Panc1 (cell line): Measurements from ENCODE around the gene PTRH2.

Source experiments
- CTCF ChIP-seq: fragments of 450-650 bp; IDR thresholded peaks from 2 replicates; pipeline ENCODE4 v1.5.1; 2017; ENCODE audit warnings: mild to moderate bottlenecking
- POLR2AphosphoS5 ChIP-seq: IDR thresholded peaks from 2 replicates; pipeline ENCODE4 v1.6.1; 2012; ENCODE audit warnings: mild to moderate bottlenecking, low read depth, low read length, moderate library complexity
- SIN3A ChIP-seq: IDR thresholded peaks from 2 replicates; pipeline ENCODE4 v1.6.1; 2012; ENCODE audit warnings: low read depth, mild to moderate bottlenecking, low read length, moderate library complexity, borderline replicate concordance; ENCODE audit not compliant: insufficient read depth
- TCF7L2 ChIP-seq: IDR thresholded peaks from 2 replicates; pipeline ENCODE4 v1.6.1; 2011; ENCODE audit warnings: mild to moderate bottlenecking, low read depth, low read length, inconsistent platforms

GRCh38 chr17:59684967-59685366 lies 22.3 kb downstream of the PTRH2 start:
- TF ChIP-seq CTCF: no peak
- no peak for TF ChIP-seq SIN3A
- TF ChIP-seq TCF7L2: no peak
- no peak for TF ChIP-seq POLR2AphosphoS5
